Stimulated activated CD8-positive, alpha-beta memory T cell treated with anti-CD3 and anti-CD28 coated beads, Interleukin-4, amount 100 ng/mL, for 48 hours (primary cell): Measurements from ENCODE around the gene EDNRA.
A peak's percentile ranks its signal among the peaks of the same experiment; 100 is the strongest.

Experiments
- DNase-seq: peaks from one replicate; pipeline ENCODE4 v3.0.0-alpha.2; 2020

The EDNRA gene

DNA sequence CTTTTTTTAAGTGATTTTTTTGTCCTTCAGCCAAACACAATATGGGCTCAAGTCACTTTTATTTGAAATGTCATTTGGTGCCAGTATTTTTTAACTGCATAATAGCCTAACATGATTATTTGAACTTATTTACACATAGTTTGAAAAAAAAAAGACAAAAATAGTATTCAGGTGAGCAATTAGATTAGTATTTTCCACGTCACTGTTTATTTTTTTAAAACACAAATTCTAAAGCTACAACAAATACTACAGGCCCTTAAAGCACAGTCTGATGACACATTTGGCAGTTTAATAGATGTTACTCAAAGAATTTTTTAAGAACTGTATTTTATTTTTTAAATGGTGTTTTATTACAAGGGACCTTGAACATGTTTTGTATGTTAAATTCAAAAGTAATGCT lies 62.1 kb downstream of the EDNRA start:
- DNase-seq = no peak

DNA sequence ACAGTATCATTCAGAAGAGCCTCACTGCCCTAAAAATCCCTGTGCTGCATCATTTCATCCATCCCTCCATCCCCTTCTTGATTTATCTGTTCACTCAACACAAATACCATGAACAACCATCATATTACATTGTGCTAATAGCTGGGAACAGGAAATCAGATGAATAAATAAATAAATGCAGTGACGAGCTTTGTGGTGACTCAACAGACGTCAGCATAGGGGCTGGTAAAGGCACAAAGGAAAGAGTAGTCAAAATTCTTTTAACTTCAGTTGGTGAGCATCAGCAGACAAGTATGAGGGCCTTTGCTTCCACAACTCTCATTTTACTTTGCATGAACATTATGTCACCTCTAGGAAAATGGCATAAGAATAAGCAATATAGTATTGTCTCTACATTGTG lies 65.5 kb downstream of the EDNRA start:
- no peak for DNase-seq

- DNase-seq = no peak
These were observed 66.6 kb downstream of the EDNRA start for GRCh38 chr4:147547314-147548056.

DNA sequence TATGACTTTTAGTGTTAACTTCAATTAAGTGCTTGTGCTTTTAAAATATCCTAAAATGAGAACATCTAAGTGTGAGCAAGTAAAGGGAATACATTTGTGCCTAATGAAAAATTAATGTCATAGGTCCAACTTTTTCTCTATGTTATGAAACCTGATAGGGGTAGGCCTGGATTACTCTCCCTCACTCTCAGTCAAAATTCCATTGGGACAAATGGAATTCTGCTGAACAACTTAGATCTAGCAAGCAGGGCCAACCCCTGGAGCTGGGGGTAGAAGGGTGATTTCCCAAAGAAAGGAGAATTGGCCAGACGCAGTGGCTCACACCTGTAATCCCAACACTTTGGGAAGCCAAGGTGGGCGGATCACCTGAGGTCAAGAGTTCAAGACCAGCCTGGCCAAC lies 67.4 kb downstream of the EDNRA start:
- no peak for DNase-seq

GRCh38 chr4:147550626-147551246 lies 69.8 kb downstream of the EDNRA start:
- DNase-seq = no peak

DNA sequence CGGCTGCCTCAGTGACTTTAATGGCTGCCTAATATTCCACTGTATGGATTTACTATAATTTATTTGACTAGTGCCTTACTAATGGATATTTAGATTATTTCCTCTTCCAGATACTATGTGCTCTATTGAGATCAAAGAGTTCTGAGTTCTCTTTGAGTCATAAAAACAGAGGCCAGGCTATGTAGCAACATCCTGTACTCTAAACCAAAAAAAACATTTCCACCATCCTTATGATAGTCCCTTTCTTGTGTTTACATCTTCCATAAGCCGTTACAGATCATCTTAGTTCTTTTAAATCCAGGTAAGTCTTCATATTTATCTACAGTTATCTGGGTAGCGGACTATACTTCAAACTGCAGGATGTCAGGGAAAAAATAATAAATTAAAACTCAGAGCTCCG lies 79.7 kb downstream of the EDNRA start:
- no peak for DNase-seq

DNA sequence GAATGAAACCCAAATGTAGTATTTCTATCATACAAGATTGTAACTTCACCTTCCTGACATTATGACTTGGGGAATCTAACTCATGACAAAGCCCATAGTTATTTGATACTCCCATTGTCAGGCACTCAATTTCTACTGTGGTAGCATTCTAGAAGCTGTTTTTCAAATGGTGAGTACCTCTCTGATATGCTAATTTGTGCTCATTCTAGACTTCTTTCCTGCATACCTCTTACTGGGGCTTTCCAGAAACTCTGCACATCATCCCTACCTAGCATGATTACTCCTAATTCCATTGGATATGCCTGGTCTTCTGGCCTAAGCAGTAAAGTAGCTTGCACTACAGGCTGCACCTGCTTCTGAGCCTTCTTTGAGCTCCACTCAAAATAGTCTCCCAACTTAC lies 85.9 kb downstream of the EDNRA start:
- DNase-seq = no peak

- DNase-seq = no peak
These were observed 86.4 kb downstream of the EDNRA start for GRCh38 chr4:147567276-147567675.

- DNase-seq = no peak
These were observed 89.7 kb downstream of the EDNRA start for GRCh38 chr4:147570616-147571015.

- no peak for DNase-seq
These were observed 90.3 kb downstream of the EDNRA start for GRCh38 chr4:147571036-147571770.

DNA sequence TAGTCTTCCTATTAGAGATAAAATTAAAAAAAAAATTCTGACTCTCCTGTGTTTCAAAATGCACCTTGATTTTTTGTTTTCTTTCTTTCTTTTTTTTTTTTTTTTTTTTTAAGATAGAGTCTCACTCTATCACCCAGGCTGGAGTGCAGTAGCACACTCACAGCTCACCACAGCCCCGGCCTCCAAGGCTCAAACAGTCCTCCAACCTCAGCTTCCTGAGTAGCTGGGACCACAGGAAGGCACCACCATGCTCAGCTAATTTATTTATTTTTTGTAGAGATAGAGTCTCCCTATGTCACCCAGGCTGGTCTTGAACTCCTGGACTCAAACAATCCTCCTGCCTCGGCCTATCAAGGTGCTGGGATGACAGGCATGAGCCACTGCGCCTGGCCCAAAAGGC lies 95.2 kb downstream of the EDNRA start:
- DNase-seq = no peak

GRCh38 chr4:147578051-147578476 lies 97.2 kb downstream of the EDNRA start:
- DNase-seq = no peak

DNA sequence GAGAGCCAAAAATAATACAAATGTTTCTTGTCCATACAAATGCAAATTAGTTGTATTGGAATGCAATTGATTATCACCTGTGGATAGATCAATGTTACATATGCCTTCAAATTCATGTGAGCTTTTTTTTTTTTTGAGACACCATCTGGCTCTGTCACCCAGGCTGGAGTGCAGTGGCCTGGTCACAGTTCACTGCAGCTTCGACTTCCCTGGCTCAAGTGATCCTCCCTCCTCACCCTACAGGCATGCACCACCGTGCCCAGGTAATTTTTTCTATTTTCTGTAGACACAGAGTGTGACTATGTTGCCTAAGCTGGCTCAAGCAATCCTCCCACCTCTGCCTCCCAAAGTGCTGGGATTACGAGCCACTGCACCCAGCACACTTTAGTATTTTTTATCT lies 97.7 kb downstream of the EDNRA start:
- DNase-seq = no peak

- DNase-seq = no peak
These were observed 99.5 kb downstream of the EDNRA start for GRCh38 chr4:147580396-147580795.

DNA sequence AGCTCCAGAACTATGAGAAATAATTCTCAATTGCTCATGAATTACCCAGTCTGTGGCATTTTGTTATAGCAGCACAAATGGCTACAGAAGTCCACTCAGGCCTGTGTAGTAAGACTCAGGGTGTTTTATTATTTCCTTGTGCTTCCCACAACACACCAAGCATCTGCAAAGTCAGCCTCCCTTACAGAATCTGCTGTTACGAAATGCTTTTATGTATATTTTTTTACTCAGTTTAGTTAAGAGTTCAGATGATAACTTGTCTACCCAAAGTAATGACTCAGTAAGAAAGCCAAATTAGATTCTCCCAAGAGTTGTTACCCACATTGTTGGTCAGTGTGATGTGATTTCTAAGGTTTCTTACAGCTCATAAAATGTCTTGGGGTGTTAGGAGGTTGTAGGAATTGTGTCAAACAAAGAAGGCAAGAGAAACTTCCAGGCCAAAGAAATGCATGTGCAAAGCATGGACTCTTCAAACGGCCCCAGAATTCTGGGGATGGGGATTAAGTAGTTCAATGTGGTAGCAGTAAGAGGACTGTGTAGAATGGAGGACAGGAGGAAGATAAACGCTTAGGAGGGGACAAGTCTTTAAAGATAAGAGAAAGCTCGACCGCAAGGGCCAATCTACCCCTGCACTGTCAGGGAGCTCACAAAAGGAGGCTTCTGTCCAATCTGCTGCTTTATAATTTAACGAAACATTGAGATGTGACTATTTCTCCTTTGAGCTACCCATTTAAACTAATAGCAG lies 100.9 kb downstream of the EDNRA start:
- DNase-seq = no peak

- no peak for DNase-seq
These were observed 101.6 kb downstream of the EDNRA start for GRCh38 chr4:147582386-147583060.

- no peak for DNase-seq
These were observed 103.0 kb downstream of the EDNRA start for GRCh38 chr4:147583876-147584275.

- no peak for DNase-seq
These were observed 105.1 kb downstream of the EDNRA start for GRCh38 chr4:147586032-147586431.

DNA sequence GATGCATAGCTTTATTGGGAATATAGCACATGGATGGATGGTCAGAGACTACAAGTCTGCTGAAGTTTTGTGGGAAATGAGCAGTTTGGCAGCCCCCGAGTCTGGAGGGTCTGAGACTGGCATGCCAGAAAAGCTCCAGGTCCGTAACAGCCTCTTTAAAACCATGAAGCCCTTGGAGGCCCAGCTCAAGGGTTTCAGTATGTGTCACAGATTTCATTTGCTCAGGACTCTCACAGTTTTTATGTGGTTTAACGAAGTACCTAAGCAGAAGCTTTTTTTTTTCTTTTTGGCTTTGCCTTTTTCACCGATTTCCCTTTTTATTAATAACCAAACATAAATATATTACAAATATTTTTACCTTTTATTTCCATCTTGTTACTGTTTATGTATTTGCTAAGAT lies 105.7 kb downstream of the EDNRA start:
- DNase-seq = no peak

GRCh38 chr4:147587041-147587440 lies 106.1 kb downstream of the EDNRA start:
- DNase-seq = no peak

DNA sequence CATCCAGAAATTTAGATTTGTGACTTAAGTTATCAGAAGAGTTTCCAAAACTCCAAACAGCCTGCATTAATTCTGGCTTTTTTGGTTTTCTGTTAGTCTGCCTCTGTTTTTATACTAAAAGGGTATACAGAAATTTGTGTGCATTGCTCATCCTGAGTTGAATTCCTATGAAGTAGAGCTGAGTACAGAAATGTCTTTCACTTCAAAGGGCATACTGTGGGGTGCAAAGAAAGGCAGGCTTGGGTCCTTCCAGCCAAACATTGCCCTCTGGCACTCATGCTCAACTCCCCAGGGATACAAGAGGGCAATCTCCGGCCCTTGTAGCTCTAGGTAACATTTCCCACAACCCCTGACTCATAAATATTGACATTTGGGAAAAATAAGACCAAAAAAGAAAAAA lies 108.7 kb downstream of the EDNRA start:
- DNase-seq = no peak

- DNase-seq = peak; percentile 73
These were observed 109.5 kb downstream of the EDNRA start for GRCh38 chr4:147590249-147590920.
